ENCODE data around the gene IGF2BP2.
A peak's percentile ranks its signal among the peaks of the same experiment; 100 is the strongest.
"Not testable (repeated sequence)": the region's sequence is repeated elsewhere in the genome, so short reads cannot be mapped to it uniquely, and the experiment has no call there.

Gene IGF2BP2

DNA sequence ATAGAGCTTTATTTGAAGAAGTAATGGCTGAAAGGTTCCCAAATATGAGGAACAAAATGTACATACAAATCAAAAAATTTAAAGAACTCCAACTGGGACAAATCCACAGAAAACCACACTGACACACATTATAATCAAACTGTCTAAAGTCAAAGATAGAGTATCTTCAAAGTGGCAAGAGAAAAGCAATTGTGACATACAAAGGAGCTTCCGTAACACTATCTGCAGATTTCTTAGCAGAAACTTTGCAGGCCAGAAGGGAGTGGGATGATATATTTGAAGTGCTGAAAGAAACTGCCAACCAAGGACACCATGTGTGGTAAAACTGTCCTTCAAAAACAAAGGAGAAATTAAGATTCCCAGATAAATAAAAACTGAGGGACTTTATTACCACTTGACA, 146.8 kb downstream of the IGF2BP2 start:
- DNase-seq (ENCODE audit: low read depth in 2 of 3, low spot score in 1 of 3), result no peak

DNA sequence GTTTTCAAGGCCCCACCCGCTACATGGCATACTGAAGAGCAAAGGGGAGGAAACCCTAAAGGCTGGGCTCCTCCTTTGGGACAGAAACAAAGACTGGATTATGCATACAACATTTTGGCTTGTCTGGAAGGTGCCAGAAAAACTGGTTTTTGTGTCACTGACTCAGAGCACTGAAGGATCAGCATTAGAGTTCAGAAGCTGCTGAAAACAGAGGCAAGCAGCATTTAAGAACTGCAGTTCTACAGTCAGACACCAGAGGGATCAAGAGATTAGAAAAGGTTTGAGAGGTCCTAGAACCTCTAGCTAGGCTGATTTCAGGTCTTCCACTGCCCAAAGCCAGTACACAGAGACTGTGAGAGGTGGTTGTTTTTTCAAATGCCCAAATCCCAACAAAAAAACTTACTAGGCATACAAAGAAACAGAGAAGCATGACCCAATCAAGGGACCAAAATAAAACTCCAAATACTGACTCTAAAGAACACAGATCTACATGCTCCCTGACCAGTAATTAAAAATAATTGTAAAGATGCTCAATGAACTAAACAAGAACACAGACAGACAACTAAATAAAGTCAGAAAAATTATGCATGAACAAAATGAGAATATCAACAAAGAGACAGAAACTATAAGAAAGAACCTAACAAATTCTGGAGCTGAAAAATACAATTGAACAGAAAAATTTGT, 147.6 kb downstream of the IGF2BP2 start:
- peak in 1 of 3 donors; percentile 25 for DNase-seq (ENCODE audit: low read depth in 2 of 3, low spot score in 1 of 3)

DNA sequence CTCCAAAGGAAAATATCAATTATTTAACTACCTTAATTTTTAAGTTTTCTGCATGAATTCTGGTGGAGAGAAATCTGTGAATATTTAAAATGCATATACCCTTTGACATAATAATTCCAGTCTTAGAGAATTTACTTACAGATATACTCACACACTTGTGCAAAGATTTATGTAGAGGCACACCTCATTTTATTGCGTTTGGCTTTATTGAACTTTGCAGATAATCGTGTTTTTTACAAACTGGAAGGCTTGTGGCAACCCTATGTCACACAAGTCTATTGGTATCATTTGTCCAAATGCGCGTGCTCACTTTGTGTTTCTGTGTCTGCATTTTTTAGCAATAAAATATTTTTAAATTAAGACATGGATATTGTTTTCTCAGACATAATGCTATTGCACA, 157.3 kb downstream of the IGF2BP2 start:
- no peak for DNase-seq (ENCODE audit: low read depth in 2 of 3, low spot score in 1 of 3)

DNA sequence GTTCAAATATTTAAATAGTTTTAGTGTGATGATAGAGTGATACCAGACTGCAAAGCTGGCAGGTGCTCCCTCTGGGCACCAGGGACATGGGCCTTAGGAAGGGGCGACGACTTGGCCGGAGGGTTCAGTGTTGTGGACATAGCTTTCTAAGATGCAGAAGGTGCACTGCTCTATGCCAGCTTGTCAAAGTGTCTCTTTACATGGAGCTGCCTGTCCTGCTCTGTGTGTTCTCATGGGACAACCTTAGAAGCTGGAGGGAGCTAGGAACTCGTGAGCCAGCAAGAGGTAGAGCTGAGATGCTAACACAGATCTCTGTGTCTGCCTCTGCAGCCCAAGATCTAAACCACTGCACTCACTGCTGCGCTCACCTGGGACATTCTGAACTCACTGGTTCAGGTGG, 160.9 kb downstream of the IGF2BP2 start:
- no peak for DNase-seq (ENCODE audit: low read depth in 2 of 3, low spot score in 1 of 3)

DNA sequence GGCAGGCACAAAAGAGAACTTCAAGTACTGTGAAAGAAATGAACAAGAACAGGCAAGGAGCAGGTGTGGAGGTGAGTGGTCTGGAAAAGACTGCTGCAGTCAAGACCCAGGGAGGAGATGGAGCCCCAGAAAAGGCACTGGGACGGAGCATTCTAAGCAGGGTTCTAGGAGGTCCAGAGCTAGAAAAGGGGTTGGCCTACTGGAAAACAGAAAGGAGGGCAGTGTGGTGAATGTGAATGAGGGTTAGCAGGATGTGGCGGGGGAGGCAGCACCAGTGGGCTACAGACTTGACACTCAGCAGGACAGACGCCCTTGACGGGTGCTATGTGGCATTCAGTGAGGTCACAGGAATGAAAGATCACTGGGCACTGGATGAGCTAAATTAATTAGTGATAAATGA, 163.1 kb downstream of the IGF2BP2 start:
- DNase-seq (ENCODE audit: low read depth in 2 of 3, low spot score in 1 of 3), result no peak

DNA sequence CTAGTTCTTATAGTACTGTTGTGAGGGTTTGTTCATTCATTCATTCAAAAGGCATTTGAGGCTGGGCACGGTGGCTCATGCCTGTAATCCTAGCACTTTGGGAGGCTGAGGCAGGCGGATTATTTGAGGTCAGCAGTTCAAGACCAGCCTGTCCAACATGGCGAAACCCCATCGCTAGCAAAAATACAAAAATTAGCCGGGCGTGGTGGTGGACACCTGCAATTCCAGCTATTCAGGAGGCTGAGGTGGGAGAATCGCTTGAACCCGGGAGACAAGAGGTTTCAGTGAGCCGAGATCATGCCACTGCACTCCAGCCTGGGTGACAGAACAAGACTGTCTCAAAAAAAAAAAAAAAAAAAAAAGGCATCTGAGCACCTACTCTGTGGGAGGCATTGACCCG, 163.5 kb downstream of the IGF2BP2 start:
- not testable (repeated sequence) for DNase-seq (ENCODE audit: low read depth in 2 of 3, low spot score in 1 of 3)

DNA sequence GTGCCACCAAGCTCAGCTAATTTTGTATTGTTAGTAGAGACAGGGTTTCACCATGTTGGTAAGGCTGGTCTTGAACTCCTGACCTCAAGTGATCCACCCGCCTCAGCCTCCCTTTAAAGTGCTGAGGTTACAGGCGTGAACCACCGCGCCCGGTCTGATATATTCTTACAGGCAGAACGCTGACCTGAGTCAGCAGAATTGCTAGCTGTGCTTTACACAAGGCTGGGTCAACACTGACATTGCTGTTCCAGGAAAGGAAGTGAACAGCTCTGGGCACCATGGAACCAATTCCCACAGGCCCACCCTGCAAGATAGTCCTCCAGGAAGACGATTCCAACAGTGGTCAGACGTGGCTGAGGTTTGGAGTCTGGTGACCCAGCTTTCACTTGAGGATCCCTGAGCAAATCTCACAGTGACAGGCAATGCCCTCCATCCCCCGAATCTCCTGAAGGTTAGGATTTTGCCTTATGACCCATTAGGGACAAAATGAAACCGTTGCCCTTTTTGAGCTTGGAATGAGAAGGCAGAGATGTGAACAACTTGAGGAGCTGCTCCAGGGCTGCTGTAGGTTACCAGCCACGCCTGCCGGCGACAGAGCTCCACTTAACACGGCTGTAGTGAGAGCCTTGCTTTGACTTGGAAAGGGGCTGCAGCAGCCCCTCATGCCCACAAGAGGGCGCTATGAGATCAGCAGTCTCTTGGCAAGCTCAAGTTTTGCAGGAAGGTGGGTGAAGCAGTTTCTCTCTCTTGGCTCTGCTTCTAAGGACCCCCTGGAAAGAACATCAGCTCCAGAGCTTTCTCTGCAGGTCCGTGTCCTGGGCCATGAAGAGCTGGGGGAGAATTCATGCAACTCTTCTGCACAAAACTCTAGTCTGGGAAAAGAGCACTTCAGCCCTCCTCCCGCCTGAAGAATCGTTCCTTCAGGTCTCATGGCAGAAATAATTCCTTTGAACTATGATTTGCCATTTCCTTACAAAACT, 164.6 kb downstream of the IGF2BP2 start:
- DNase-seq (ENCODE audit: low read depth in 2 of 3, low spot score in 1 of 3), result peak; percentile 41 to 66 (median 44)

DNA sequence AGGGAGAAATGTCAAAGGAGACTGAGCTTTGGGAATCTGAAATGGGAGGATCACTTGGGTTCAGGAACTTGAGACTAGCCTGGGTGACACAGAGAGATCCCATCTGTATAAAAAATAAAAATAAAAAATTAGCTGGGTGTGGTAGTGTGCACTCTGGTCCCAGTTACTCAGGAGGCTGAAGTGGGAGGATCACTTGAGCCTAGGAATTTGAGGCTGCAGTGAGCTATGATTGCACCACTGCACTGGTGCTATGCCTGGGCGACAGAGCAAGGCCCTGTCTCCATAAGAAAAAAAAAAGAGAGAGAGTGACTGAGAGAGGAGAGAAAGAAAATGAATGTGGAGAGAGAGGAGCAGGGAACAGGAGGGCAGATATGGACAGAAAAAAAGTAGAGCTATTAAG, 165.9 kb downstream of the IGF2BP2 start:
- DNase-seq (ENCODE audit: low read depth in 2 of 3, low spot score in 1 of 3), result no peak

DNA sequence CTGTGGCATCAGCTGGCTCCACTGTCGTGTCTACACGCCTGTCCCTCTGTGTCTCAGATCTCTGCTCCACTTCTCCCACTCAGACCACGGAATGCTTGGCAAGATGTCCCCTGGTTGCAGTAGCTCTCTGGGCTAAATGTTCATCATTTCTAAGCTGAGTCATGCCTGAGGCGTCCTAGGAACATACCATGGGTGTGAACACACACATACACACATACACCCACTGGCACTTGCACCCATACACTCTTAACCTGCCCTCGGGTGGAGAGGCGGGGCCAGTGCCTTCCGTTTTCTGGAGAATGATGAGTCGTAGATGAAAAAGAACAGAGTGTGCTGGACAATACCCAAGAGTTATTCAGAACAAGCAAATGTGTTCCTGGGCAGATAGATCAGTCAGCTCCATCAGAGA, 166.3 kb downstream of the IGF2BP2 start:
- DNase-seq (ENCODE audit: low read depth in 2 of 3, low spot score in 1 of 3), result no peak

DNA sequence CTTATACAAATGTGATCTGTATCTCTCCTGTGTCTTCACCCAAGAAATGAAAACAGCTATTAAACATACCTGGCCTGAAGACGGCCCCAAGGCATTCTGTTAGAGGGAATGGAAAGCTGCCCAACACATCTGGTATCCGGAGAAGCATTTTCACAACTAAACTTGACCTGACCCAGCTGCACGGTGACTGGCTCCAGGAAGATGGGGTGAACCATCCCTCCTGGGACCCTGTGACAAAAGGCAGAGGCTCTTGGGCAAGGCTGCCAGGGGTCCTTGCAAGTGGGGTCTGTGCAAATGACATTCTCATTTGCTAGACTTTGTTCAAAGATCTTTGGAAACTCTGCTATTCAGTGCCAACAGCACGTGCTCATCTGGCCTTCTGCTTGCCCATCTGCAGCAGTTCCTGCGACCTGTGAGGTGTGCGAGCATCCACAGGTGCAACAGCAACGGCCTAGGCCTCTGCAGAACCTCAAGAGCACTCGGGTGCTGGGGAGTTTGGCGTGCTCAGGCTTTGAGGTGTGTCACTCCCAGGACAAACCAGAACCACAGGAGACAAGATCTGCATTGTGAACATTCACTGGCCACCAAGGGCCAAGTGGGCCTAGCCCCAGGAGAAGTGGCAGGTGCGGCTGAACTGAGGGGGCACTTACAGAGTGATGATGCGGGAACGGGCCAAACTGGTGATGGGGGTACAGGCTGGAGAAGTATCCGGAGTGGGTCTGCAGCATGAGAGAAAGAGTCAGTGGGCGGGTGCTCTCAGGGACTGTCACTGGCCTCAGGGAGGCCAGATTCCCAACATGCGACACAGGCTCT, 166.9 kb downstream of the IGF2BP2 start:
- DNase-seq (ENCODE audit: low read depth in 2 of 3, low spot score in 1 of 3), result no peak

DNA sequence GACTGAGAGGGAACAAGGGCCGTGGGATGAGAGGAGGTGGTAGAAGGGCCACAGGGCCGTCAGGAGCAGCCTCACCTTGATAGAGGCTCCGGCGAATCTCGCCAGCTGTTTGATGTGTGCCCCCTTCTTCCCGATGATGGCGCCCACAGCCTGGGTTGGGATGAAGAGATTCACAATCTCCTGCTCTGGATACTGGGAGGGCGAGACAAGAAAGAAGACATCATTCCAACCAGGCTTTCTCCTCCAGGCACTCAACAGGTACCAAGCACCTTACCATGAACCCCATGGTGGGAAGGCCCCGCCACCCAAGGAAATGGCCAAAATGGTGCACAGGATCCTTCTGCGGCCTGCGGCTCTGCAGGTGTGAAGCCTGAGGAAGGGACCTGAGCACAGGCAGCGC, 167.6 kb downstream of the IGF2BP2 start:
- no peak for DNase-seq (ENCODE audit: low read depth in 2 of 3, low spot score in 1 of 3)

DNA sequence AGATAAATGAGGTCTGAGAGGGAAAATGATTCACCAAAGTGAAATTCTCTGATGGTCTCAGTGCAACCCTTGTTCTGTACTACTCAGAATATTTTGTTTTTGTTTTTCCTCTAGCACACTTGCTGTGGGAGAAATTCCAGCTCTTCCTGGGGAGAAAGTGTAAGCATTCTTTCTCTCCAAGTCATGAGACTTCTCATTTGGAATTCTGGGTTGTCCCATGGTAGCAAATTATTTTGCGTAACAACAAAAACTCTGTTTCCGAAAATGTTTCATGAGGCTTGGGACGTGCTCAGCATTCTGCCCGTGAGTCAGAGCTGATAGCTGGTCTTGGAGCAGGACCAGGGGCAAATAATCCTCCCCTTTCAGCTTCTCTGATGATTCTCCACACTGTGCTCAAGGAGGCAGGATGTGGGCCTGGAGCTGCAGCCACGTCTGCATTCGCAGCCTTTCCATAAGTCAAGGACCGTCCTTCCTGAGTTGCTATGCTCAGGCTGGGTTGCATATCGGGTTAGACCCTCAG, 168.5 kb downstream of the IGF2BP2 start:
- no peak for DNase-seq (ENCODE audit: low read depth in 2 of 3, low spot score in 1 of 3)

DNA sequence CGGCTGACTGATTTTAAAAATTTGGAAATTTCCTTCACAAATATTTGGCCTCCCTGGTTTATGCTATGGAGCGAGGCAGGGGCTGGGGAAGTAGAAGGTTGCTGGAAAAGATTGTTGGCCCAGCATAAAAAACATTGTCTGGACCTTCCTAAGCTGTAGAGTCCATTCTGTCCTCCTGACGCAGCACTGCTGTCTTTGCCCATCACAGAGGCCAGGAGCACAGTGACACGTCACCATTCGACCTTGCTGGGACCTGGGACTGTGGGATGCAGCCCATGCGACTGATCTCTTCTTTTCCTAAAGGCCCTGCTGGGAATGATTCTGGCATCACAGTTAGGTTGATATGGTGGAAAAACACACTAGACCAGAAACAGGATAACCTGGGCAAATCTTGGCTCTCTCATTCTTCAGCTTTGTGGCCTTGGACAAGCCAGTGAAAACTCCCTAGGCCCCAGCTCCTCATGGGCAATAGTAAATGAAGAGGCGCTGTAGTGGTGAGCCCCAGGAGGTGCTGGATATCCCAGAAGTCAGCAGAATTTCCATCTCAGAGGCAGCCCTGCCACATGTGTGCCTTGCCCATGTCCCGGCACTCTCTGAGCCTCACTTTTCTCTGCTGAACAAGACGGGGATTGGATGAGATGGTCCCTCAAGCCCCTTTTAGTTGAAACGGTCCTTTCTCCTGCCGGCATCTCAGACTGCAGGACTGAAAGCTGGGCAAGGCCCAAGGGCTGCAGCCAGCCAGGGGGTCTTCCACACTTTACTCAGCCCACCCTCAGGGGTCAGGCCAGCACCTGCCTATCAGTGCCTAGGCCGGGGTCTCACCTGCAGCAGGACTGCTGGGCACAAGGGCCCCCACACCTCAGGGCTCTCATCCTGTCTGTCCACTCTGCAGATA, 169.2 kb downstream of the IGF2BP2 start:
- DNase-seq (ENCODE audit: low read depth in 2 of 3, low spot score in 1 of 3), result no peak

DNA sequence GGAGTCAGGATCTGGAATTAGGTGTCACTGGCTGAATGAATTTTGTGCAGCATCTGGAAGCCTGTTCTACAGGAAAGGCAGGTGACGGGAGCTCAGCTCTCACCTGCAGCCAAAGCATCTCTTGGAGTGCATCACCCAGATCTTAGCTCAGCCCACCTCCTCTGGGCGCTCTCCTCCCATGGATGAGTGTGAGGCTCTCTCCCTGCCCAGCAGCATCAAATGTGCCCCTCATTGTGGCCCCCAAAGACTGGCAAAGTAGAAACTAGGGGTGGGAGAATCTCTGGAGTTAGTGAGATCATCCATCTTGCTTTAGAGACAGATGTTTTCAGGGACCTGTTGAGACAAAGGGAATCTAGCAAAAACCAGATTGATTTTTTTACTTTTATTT, 170.1 kb downstream of the IGF2BP2 start:
- no peak for DNase-seq (ENCODE audit: low read depth in 2 of 3, low spot score in 1 of 3)

DNA sequence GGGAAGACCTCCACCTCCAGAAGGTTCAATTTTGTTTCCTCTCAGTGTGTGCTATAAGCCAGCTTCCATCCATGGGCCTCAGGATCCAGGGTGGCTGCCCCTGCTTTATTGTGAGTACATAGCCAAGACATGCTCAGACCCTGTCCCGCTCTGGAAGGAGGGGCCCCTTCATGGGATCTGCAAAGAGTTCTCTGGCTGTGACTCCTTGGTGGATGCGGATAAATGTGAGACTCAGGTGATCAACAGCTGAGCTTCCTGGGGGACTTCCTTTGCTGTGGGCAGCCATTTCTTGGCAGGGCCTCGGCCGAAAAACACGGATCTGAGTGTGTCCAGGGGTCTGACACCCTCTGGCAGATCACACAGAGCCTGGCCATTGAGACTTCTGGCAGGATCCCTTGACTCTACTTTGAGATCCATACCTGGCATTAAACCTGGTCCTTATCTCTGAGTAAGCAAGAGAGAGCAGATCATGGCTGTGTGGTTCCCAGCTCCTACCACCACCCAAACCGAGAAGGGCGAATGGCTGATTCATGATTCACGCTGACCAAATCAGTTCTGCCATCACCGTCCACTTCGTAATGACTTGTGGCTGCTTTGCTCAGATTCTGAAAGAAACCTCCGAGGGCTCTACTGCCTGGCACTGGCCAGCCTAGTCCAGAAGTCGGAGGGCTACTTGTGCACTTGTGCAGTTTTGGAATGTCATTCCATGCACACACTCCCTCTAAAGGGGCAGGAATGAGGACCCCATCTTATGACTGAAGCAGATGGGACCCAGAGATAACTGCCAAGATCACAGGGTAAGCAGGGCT, 170.7 kb downstream of the IGF2BP2 start:
- DNase-seq (ENCODE audit: low read depth in 2 of 3, low spot score in 1 of 3), result no peak

DNA sequence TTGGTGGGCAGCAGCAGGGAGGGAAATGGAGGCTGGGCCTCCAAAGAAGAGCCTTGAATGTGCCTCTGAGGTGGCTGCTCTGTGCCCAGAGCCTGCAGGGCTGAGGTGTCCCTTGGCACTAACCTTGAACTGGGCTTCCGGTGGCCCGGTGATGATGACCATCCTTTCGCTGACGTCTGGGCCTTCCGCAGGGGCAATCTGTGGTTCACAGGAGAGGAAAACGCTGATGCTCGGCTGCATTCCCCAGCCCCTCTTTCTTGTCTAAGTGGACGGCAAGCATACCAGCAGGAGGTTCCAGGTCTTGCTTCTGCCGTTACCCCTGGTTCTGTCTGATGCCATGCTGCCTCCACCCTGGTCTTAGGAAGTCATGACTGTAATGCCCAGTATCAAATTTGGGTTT, 172.9 kb downstream of the IGF2BP2 start:
- no peak for DNase-seq (ENCODE audit: low read depth in 2 of 3, low spot score in 1 of 3)

DNA sequence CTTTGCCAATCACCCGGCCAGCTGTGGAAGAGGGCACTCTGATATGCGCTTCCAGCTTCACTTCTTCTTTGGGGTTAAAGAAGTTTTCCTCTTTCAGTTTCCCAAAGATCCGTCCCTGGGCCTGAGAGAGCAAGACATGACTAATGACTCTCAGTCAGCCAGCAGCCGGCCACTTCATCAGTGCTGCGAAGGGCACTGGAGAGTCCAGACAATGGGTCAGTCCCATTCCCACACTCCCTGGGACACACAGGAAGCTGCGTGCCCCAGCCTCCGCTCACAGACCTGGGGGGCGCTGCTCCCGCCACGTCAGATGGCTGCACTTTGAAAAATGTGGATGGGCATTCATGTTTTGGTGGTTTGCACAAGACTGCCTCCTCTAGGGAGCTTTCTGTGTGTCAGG, 175.4 kb downstream of the IGF2BP2 start:
- DNase-seq (ENCODE audit: low read depth in 2 of 3, low spot score in 1 of 3), result no peak

DNA sequence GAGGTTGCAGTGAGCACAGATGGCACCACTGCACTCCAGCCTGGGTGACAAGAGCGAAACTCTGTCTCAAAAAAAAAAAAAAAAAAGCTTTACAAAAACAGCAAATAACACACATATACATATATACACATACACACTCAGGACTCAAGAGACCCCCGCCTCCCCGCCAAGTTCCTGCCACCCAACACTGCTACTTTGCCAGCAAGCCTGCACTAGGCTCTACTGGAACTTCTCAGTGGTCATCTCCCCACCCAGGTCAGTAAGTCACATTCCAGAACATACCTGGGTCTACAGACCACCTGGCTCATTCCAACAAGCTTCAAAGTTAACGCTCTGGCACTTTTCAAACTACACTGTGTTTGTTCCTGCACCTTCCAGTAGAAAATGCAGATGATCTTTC, 176.4 kb downstream of the IGF2BP2 start:
- DNase-seq (ENCODE audit: low read depth in 2 of 3, low spot score in 1 of 3), result no peak

DNA sequence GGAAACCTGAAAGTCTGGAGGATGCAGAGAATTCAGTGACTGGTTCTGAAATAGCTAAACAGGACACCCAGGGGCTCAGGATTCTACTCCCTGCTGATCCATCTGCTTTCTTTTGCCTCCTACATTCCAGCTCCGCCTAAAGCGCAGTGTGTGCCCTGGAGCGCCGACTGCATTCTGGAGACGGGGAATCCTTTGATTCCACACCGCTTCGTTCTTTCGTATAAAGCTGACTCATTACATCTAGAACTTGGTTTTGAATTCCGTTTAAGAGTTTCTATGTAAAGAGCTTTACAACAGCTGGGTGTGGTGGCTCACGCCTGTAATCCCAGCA, 177.0 kb downstream of the IGF2BP2 start:
- no peak for DNase-seq (ENCODE audit: low read depth in 2 of 3, low spot score in 1 of 3)

Data from stimulated activated CD4-positive, alpha-beta T cell treated with anti-CD3 and anti-CD28 coated beads, Interleukin-12 subunit alpha, Interleukin-12 subunit beta, amount 100 ng/mL, for 48 hours (primary cell).